Right cardiac atrium (tissue), 5 donors: ENCODE results near the gene OCA2. TPM values are rescaled to one million over a fixed set of nuclear protein-coding genes. Genes with fewer than 3 reads are reported as not detected.
A peak's percentile ranks its signal among the peaks of the same experiment; 100 is the strongest.

Experiments used
- ATAC-seq, 2 donors: fragments of 200-7000 bp; cut with Tn5 transposase; one replicate each; pipeline versions ENCODE4 v1.8.0 to v1.9.1; 2020; ENCODE audit warnings: moderate library complexity in 2 of 2, mild to moderate bottlenecking in 1 of 2
- DNase-seq, 3 donors: peaks; one replicate each; pipeline ENCODE4 v3.0.0-alpha.2; 2020
- H3K27ac ChIP-seq: one replicate; pipeline ENCODE4 v1.5.1; 2013; ENCODE audit warnings: mild to moderate bottlenecking, low read length, control low read depth, moderate library complexity
- H3K27me3 ChIP-seq: one replicate; pipeline ENCODE4 v1.6.1; 2013; ENCODE audit not compliant: control insufficient read depth, insufficient read depth
- H3K4me1 ChIP-seq: one replicate; pipeline ENCODE4 v1.6.1; 2013; ENCODE audit warnings: low read length; ENCODE audit not compliant: control insufficient read depth, insufficient read depth
- H3K4me3 ChIP-seq: one replicate; pipeline ENCODE4 v1.5.1; 2013; ENCODE audit warnings: low read length, control low read depth
- H3K9me3 ChIP-seq: one replicate; pipeline ENCODE4 v1.6.1; 2013; ENCODE audit warnings: low read length; ENCODE audit not compliant: control insufficient read depth
- WGBS: extraction: QIAGEN DNeasy Blood & Tissue Kit; methylation state at CpG from one replicate; pipeline ENCODE4 v1.1.7; 2013; 5-methylcytosine and 5-hydroxymethylcytosine counted together
- intact Hi-C, 4 donors: fragments of 100-400 bp; cut with DNase I; formaldehyde crosslinking; loops; one replicate each; pipeline versions ENCODE4 v1.11.0 to v1.14.0; 2022 to 2023
- polyA plus RNA-seq: library from polyadenylated mRNA; stranded (reverse); fragments of 200-250 nt; gene quantifications from one replicate; pipeline ENCODE4 v1.2.3, GENCODE V29; 2013
- total RNA-seq, 4 donors: library from RNA; stranded (reverse); fragmentation: NEBNext Ultra II Directional; extraction: Animal tissue kit (Norgen Biotek cat#: 25700); gene quantifications; one replicate each; pipeline ENCODE4 v1.2.1, GENCODE V29; 2021
- donor health status: healthy with polysubstance abuse.
- donor health status: DM: no; HTN: yes; CAD: no.
- donor health status: DM: no; HTN: no; CAD: no.
- donor health status: DM: no; HTN: yes; CAD: no; lungs with severe emphysema.
- donor health status: DM: yes; HTN: yes; CAD: no.

OCA2 gene
- total and polyA plus RNA-seq, 5 donors: 0.29 to 1.2 (median 0.50) TPM

DNA sequence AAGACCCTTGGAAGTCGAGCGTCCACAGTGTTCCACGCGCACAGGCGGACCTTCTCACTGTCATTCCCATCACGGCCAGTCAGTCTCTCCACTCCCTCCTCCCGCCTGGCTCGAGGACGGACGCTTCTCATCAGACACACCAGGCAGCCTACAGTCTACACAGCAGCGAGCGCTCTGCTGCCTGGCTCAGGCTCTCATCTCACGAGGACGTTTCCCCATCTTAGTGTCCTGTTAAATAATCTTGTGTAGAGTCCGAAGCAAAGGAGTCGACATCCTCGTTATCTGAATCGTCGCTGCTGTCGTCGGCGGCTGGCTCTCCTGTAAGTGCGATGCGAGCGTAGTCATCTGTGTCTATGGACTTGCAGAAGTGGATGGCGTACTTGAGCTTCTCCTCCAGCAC, 12.4 kb upstream of the OCA2 start:
- Histone ChIP-seq H3K27ac (no peak overlapping the region), H3K4me3 (no peak overlapping the region), H3K9me3 (no peaks in the 10 kb centered on the region), H3K4me1 (no peaks in the 10 kb centered on the region), H3K27me3 (no peaks in the 10 kb centered on the region)
- WGBS: 87% methylated on average over 26 of the region's 26 CpGs
- ATAC-seq (no peak), DNase-seq (no peak)
- intact Hi-C loops: no loop called here

DNA sequence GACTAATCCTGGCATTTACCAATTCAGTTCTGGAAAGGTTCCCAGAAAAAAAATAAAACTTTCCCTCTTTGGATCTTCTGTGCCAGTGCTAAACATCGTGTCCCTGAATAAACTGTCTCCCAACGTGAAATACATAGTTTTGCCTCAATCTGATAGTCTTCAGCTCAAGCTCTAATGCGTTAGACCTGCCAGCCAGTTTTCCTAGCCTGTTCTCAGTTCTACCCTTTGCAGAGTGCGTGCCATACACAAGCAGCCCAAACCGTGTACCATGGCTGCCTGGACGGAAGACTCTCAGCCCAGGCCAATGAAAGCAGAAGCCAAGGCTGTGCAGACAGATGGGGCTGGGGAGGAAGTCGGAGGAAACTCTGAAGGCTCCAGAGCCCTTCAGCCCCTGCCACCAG, 11.4 kb upstream of the OCA2 start:
- DNase-seq (no peak), ATAC-seq (peak in 1 of 2 donors; percentile 26)
- WGBS: 55% methylated on average over 7 of the region's 7 CpGs
- no peak overlapping the region for H3K27ac ChIP-seq
- no peaks in the 10 kb centered on the region for H3K4me1 ChIP-seq
- no peaks in the 10 kb centered on the region for H3K27me3 ChIP-seq
- intact Hi-C loops: no loop called here
- no peak overlapping the region for H3K4me3 ChIP-seq
- no peaks in the 10 kb centered on the region for H3K9me3 ChIP-seq

DNA sequence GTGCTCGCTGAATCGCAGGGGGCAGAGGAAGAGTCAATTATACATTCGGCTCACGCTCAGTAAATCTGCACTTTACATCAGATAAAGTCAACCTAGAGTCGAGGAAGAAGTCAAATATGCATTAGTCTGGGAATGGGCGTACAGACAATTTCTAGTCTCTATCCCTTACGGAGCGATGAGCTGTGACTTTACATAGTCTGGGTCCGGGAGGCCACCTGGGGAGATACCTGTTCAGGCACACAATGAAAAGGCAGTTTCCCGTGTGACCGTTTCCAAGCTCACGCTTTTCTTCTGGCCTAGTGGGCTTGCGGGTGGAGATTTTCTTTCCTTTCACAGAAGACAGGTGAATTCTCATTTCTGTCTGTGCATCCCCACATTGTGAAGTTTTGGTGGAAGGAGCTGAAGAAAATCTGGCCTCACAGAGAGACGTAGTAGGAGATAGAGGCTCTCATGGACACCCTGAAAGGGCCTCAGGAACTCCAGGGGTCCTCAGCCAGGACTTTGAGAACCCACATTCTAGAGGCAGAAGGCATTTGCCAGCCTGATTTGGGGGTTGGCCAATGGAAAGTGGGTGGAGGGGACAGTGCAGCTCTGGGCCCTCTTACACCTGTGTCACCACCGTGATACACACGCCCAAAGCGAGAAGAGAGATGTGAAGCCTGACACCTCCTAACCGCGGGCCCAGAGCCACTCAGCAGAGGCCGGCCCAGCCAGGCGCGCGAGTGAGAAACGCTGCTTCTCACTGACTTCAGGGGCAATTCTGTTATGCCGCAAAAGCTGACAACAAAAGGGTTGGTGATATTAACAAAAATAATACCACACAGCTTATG, 10.7 kb upstream of the OCA2 start:
- ATAC-seq (no peak), DNase-seq (no peak)
- intact Hi-C loops: no loop called here
- Histone ChIP-seq H3K4me3 (no peak overlapping the region), H3K9me3 (no peaks in the 10 kb centered on the region), H3K4me1 (no peaks in the 10 kb centered on the region), H3K27me3 (no peaks in the 10 kb centered on the region), H3K27ac (no peak overlapping the region)
- WGBS: 88% methylated on average over 25 of the region's 25 CpGs

DNA sequence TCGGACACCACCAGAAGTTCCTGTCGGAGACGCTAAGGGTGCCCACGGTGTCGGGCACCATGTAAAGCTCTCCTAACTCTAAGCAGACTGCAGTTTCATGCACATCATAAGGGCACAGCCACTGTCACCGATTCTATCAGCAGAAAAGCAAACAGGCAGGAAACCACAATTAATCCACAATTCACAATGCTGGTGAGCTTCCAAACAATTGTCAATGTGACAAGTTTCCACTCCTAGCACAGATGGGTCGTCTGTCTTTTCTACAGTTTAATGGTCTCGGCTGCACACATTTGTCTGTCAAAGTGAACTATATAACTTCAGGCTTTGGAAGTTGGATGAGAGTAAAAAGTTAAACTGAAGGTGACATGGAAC, 8.8 kb upstream of the OCA2 start:
- intact Hi-C loops: no loop called here
- Histone ChIP-seq H3K9me3 (no peaks in the 10 kb centered on the region), H3K27ac (no peak overlapping the region), H3K4me1 (no peaks in the 10 kb centered on the region), H3K27me3 (no peaks in the 10 kb centered on the region), H3K4me3 (peak overlapping the region; percentile 52)
- WGBS: 49% methylated on average over 8 of the region's 8 CpGs
- ATAC-seq: no peak
- no peak for DNase-seq

- Histone ChIP-seq H3K4me1 (no peaks in the 10 kb centered on the region), H3K27me3 (no peaks in the 10 kb centered on the region), H3K27ac (no peak overlapping the region), H3K4me3 (peak overlapping the region; percentile 52), H3K9me3 (no peaks in the 10 kb centered on the region)
- intact Hi-C loops: no loop called here
- ATAC-seq (peak; percentile 44 to 51), DNase-seq (peak in 2 of 3 donors; percentile 62)
- 4% methylated on average over 63 of the region's 63 CpGs for WGBS
These were observed 8.2 kb upstream of the OCA2 start for GRCh38 chr15:28107111-28107903.

- Histone ChIP-seq H3K27ac (no peak overlapping the region), H3K4me1 (no peaks in the 10 kb centered on the region), H3K4me3 (peak overlapping the region; percentile 52), H3K9me3 (no peaks in the 10 kb centered on the region), H3K27me3 (no peaks in the 10 kb centered on the region)
- intact Hi-C loops: no loop called here
- peak; percentile 17 to 54 for ATAC-seq
- 4% methylated on average over 81 of the region's 81 CpGs for WGBS
- DNase-seq: peak in 2 of 3 donors; percentile 62 to 66
These were observed 7.4 kb upstream of the OCA2 start for GRCh38 chr15:28106294-28107110.

- DNase-seq: no peak
- Histone ChIP-seq H3K9me3 (no peaks in the 10 kb centered on the region), H3K4me1 (no peaks in the 10 kb centered on the region), H3K4me3 (no peak overlapping the region), H3K27me3 (no peaks in the 10 kb centered on the region), H3K27ac (no peak overlapping the region)
- 88% methylated on average over 5 of the region's 5 CpGs for WGBS
- no peak for ATAC-seq
- intact Hi-C loops: no loop called here
These were observed 6.7 kb upstream of the OCA2 start for GRCh38 chr15:28105793-28106192.

DNA sequence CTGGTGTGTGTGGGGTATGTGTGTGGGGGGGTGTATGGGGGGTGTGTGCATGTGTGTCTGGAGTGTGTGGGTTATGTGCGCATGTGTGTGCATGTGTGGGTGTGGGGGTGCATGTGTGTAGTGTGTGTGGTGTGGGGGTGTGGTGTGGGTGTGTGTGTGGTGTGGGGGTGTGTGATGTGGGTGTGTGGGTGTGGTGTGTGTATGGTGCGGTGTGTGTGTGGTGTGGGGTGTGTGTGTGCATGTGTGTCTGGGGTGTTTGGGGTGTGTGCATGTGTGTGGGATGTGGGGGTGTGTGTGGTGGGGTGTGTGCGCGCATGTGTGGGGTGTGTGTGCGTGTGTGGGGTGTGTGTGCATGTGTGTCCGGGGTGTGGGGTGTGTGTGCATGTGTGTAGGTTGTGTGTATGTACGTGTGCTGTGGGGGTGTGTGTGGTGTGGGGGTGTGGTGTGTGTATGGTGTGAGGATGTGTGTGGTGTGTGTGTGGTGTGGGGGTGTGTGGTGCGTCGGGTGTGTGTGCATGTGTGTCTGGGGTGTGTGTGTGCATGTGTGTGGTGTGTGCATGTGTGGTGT, 6.2 kb upstream of the OCA2 start:
- H3K4me1 ChIP-seq: no peaks in the 10 kb centered on the region
- no peaks in the 10 kb centered on the region for H3K27me3 ChIP-seq
- intact Hi-C loops: no loop called here
- no peak overlapping the region for H3K4me3 ChIP-seq
- H3K27ac ChIP-seq: no peak overlapping the region
- H3K9me3 ChIP-seq: no peaks in the 10 kb centered on the region
- DNase-seq: no peak
- ATAC-seq: no peak
- 99% methylated on average over 9 of the region's 9 CpGs for WGBS

- H3K4me1 ChIP-seq: no peaks in the 10 kb centered on the region
- H3K27ac ChIP-seq: no peak overlapping the region
- 92% methylated on average over 10 of the region's 10 CpGs for WGBS
- no peak overlapping the region for H3K4me3 ChIP-seq
- no peak for DNase-seq
- intact Hi-C loops: no loop called here
- H3K9me3 ChIP-seq: no peaks in the 10 kb centered on the region
- ATAC-seq: no peak
- H3K27me3 ChIP-seq: no peaks in the 10 kb centered on the region
These were observed 5.2 kb upstream of the OCA2 start for GRCh38 chr15:28104326-28104725.

DNA sequence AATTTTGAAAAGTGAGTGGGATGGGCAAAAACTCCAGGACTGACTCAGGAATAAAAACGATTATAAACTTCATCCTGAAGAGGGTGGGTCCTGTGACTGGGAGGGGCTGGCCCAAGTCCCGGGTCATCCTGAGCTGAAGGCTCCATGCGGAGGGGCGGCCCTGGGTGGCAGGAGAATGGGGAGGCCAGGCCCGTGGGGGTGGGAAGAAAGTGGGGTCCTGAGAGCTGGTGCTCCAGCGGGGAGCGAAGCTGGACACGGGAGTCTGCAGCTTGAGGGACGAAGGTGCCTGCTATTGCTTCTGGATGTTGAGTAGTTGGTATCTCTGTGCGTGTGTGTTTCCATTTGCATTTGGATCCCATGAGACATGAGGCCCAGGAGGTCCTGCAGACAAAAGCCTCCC, 4.7 kb upstream of the OCA2 start:
- Histone ChIP-seq H3K27ac (no peak overlapping the region), H3K27me3 (no peaks in the 10 kb centered on the region), H3K4me1 (no peaks in the 10 kb centered on the region), H3K4me3 (no peak overlapping the region), H3K9me3 (no peaks in the 10 kb centered on the region)
- ATAC-seq: no peak
- DNase-seq: no peak
- intact Hi-C loops: no loop called here
- 86% methylated on average over 10 of the region's 10 CpGs for WGBS
